NCI-H446 (cell line): ENCODE measurements around the gene BCKDHA.
A peak's percentile ranks its signal among the peaks of the same experiment; 100 is the strongest.
"Not testable (repeated sequence)": the region's sequence is repeated elsewhere in the genome, so short reads cannot be mapped to it uniquely, and the experiment has no call there.

ENCODE experiments used
- DNase-seq, 2 experiments: peaks; one replicate each; lab custom pipeline; 2025; lab: John Stamatoyannopoulos, UW

Gene BCKDHA

DNA sequence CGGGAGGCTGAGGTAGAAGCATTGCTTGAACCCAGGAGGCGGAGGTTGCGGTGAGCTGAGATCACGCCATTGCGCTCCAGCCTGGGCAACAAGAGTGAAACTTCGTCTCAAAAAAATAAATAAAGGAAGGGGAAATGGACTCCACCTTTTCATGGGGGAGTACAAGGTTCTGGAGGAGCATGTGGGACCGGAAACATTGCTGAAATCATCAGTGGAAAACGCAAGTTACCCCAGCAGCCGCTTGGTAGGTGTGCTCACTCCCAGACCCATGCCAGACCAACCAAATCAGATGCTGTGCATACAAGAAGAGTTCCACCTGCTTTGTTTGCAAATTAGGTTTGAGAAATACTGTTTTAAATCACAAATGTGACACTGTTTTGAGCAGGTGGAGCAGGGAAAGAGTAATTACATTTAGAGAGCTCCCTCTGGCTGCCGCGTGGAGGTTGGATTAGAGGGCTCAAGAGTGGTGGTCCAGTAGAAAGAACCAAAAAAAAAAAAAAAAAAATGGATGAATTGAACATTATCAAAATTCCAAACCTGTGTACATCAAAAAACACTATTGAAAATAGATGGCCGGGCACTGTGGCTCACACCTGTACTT lies 50.2 kb downstream of the BCKDHA start:
- no peak for DNase-seq

DNA sequence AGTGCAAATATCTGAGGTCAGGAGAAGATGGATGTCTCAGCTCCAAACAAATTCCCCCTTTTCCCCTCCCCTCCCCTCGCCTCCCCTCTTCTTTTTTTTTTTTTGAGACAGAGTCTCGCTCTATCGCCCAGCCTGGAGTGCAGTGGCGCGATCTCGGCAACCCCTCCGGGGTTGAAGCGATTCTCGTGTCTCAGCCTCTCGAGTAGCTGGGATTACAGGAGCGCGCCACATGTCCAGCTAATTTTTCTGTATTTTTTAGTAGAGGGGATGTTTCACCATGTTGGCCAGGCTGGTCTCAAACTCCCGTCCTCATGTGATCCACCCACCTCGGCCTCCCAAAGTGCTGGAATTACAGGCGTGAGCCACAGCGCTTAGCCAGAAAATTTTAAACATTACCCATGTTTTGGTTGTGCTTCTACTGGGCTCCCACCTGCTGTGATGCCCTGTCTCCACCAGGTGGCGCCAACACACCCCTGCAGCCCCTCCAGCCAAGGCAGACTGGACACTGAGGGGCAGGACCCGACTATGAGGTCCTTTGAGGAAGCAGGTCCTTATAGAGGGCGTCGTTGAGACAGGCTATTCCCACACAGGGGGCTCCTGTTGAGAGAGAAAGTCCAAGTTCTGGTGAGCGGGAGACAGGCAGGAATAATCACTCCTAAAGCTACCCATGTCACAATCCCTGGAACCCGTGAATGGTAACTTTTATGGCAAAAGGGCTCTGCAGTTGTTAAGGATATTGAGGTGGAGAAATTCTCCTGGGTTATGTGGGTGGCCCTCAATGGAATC lies 51.7 kb downstream of the BCKDHA start:
- peak; percentile 8 to 56 for DNase-seq

DNA sequence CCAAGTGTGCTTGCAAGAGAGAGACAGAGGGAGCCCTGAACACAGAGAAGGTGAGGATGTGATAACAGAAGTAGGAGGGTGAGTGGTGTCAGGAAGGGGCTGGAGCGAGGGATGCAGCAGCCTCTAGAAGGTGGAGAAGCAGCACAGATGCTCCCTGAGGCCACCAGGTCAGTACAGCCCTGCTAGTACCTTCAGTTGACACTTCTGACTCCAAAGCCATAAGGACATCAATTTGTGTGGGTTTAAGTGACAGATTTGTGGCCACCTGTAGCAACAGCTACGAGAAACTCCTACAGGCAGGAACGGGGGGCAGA lies 52.2 kb downstream of the BCKDHA start:
- no peak for DNase-seq

DNA sequence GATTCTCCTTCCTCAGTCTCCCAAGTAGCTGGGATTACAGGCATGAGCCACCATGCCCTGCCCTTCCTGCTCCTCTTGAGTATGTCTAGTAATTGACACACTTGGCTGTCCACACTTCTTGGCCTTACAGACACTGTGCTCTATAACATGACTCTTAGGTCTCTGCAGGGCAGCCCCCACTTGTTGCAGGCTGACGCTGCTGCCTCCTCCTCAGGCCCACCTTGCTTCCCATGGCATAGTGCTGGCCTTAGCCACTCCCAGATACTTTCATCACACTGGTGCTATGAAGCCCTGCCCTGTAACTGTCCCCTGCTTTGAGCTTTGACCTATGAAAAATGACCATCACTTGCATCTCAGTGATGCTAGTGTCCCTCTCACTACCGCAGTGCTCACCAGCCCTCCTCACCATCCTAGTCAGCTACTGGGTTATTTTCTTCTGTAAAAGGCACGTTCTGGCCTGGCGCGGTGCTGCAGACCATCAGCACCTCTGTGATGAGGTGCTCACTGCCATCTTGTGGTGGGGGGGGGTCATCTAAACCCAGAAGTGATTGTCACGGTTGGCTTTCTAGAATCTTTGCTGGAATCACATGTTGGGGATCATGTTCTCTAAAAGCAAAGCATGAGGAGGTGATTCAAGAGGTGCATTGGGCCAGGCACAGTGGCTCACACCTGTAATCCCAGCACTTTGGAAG lies 55.1 kb downstream of the BCKDHA start:
- no peak for DNase-seq

DNA sequence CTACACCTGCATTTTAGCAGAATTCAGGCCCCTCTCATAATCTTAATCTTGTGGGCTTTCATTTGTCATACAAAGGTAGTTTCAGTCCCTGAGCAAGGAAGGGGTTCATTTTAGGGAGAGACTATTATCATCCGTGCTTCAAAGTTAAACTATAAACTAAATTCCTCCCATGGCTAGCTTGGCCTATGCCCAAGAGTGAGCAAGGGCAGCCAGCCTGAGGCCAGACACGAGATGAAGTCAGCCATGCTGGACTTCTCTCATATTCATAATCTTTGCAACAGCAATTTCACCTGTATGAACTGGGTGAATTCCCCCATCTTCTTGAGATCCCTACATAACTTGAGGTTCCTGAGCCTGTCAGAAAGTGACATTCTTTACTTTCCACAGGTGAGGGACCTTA lies 58.3 kb downstream of the BCKDHA start:
- DNase-seq: no peak

DNA sequence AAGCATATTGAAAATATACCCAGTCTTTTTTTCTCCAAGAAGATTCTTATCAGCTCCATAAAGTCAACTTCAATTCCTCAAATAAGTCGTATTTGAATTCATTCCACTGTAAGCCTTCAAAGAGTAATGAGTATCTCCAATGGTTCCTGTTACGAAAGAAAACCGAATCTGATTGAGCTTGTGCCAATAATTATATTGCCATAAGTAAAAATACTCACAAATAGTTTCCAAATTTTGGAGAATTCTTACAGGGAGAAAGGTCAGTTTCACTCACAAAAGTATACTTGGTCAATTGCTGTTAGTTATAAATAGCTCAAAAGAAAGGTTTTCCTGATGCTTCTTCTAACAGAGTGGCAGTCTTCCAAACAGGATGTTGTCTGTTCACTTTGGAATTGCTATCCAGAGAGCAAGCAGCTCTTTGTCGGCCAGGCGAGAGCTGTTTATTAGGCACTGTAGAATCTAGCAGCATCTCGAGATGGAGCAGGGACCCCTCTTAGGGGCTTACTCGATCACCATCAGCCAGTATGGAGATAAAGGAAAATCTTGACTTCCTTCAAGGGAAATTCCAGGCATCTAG lies 58.8 kb downstream of the BCKDHA start:
- DNase-seq: no peak

DNA sequence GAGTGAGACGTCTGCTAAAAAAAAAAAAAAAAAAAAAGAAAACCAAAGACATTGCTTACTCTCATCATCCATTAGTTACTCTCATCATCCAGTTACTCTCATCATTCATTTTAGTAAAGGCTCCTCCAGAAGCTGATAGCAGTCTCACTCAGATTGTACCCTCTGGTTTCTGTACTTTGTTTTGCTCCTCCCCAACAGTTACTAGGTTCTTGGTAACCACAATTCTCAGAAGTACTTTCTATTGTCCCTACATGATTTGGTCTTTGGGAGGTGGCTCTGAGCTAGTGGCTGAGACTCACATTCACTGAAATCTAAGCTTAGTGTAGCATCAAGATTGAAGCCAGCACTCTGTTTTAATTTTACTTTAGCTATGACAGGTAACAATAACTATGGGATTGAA lies 59.6 kb downstream of the BCKDHA start:
- no peak for DNase-seq

DNA sequence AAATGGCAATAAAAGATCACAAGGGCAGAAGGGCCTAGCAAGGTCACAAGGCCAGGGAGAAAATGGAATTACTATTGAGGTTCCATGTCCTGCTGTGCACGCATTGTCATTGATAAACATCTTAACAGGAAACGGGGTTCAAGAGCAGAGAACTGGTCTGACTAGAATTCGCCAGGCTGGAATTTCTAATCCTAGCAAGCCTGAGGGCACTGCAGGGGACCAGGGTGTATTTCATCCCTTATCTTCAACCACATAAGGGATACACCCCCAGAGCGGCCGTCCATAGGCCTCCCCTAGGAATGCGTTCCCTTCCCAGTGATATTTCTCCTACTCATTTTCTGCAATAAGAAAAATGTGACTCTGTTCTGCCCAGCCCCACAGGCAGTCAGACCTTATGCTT lies 64.9 kb downstream of the BCKDHA start:
- DNase-seq: no peak

DNA sequence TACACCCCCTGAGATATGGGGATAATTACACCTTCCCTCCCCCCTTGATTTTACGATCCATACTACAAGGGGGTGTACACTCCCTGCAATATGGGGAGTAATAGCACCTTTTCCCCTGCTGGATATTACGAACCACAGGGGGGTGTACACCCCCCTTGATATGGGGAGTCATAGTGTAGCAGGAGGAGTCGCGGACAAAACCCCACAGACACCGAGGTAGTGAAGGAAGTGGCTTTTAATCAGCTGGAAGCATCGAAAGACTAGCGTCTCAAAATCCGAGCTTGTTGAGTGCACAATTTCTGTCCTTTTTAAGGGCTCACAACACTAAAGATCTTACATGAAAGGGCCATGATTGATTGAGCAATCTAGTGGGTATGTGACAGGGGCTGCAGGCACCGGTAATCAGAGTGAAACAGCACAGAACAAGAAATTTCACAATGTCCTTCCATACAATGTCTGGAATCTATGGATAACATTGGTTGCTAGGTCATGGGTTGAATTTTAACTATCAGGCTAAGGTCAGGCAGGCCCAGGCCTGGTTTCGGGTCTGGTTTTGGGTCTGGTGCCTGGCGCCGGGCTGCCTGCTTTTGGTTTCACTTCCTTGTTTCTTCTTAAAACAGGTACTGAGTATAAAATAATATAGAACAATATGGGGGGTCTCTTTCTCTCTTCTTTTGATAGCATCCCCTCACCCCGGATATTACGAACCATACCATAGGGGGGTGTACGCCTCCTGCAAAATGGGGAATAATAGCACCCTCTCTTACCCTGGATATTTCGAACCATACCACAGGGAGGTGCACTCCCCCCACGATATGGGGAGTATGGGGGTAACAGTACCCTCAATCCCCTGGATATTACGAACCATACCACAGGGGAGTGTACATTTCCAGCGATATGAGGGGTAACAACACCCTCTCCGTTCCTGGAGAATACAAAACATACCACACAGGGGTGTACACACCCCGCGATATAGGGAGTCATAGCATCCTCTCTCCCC lies 65.9 kb downstream of the BCKDHA start:
- DNase-seq: not testable (repeated sequence)
